Endothelial cell of umbilical vein (primary cell): ENCODE measurements around the gene CREB3L2. TPM values are rescaled to one million over a fixed set of nuclear protein-coding genes. Genes with fewer than 3 reads are reported as not detected.
"Not testable (repeated sequence)": the region's sequence is repeated elsewhere in the genome, so short reads cannot be mapped to it uniquely, and the experiment has no call there.

Source experiments
- BruUV-seq: library from RNA; stranded (reverse); fragments of 400-500 nt; replicated peaks from 2 replicates; lab custom pipeline; 2021; lab: Mats Ljungman, UMichigan
- CTCF ChIA-PET: fragments of 300-600, 350-600 bp; sonication (Branson Sonifier 250); formaldehyde crosslinking; loops from one replicate; lab custom pipeline; 2021; ENCODE audit warnings: antibody characterized with exemption, inconsistent platforms; lab: Charles Lee
- POLR2A ChIA-PET: fragments of 300-600, 350-600 bp; sonication (Branson Sonifier 250); formaldehyde crosslinking; loops from one replicate; lab custom pipeline; 2021; ENCODE audit warnings: antibody characterized with exemption, inconsistent platforms; lab: Charles Lee
- DNase-seq: peaks from one replicate; pipeline ENCODE4 v3.0.0-alpha.2; 2011; ENCODE audit warnings: low read depth, low spot score
- FAIRE-seq: peaks from 2 replicates; lab custom pipeline; 2011; peaks lifted over from hg19 to GRCh38; lab: Jason Lieb, UNC
- H2AFZ ChIP-seq: 2 replicates; pipeline ENCODE4 v1.6.0; 2012; ENCODE audit warnings: low read depth, low read length, control low read depth, inconsistent platforms
- H3K27ac ChIP-seq: 2 replicates; pipeline ENCODE4 v1.5.1; 2011; ENCODE audit warnings: low read depth, mild to moderate bottlenecking, control low read depth, low read length, moderate library complexity; ENCODE audit not compliant: insufficient read depth
- H3K27me3 ChIP-seq, 2 experiments: 2 replicates each; pipeline versions ENCODE4 v1.6.0 to v1.6.1; 2011; ENCODE audit warnings: low read length in 2 of 2, mixed read lengths in 1 of 2; ENCODE audit not compliant: control insufficient read depth in 2 of 2, insufficient read depth in 2 of 2
- H3K36me3 ChIP-seq, 2 experiments: 2 replicates in 1 of 2; 3 replicates in 1 of 2; pipeline ENCODE4 v1.5.1; 2011; ENCODE audit warnings: low read length in 2 of 2, mild to moderate bottlenecking in 1 of 2, moderate library complexity in 1 of 2; ENCODE audit not compliant: control insufficient read depth in 2 of 2, insufficient read depth in 2 of 2; ENCODE audit errors: extremely low read depth in 1 of 2
- H3K4me1 ChIP-seq: 3 replicates; pipeline ENCODE4 v1.5.1; 2011; ENCODE audit warnings: mild to moderate bottlenecking, low read length; ENCODE audit not compliant: control insufficient read depth, insufficient read depth; ENCODE audit errors: extremely low read depth
- H3K4me2 ChIP-seq: 2 replicates; pipeline ENCODE4 v1.6.1; 2011; ENCODE audit warnings: low read length, control low read depth, mixed read lengths; ENCODE audit not compliant: insufficient read depth
- H3K4me3 ChIP-seq, 3 experiments: fragments of 200-600 bp in 1 of 3; sonication (generic), shearing (Covaris generic) in 1 of 3; replicated peaks in 1 of 3; 2 replicates each; pipeline ENCODE4 v1.5.1; 2011 to 2016; ENCODE audit warnings: control low read depth in 3 of 3, low read length in 3 of 3, mild to moderate bottlenecking in 2 of 3, inconsistent platforms in 1 of 3, low read depth in 1 of 3, moderate library complexity in 1 of 3; ENCODE audit not compliant: insufficient read depth in 1 of 3
- H3K79me2 ChIP-seq: 2 replicates; pipeline ENCODE4 v1.6.0; 2012; ENCODE audit warnings: low read length, inconsistent platforms; ENCODE audit not compliant: control insufficient read depth, insufficient read depth
- H3K9ac ChIP-seq: replicated peaks from 2 replicates; pipeline ENCODE3; 2011; ENCODE audit warnings: low read length, control low read depth; ENCODE audit not compliant: insufficient read depth; ENCODE audit errors: extremely low read depth
- H3K9me1 ChIP-seq: replicated peaks from 3 replicates; pipeline ENCODE4 v1.6.0; 2011; ENCODE audit warnings: mild to moderate bottlenecking, low read length; ENCODE audit not compliant: control insufficient read depth, insufficient read depth; ENCODE audit errors: extremely low read depth
- H3K9me3 ChIP-seq: replicated peaks from 2 replicates; pipeline ENCODE4 v1.5.1; 2012; ENCODE audit warnings: low read length, inconsistent platforms; ENCODE audit not compliant: control insufficient read depth, insufficient read depth
- H4K20me1 ChIP-seq: replicated peaks from 2 replicates; pipeline ENCODE3; 2011; ENCODE audit warnings: mild to moderate bottlenecking, low read length; ENCODE audit not compliant: control insufficient read depth, insufficient read depth; ENCODE audit errors: extremely low read depth
- EZH2 ChIP-seq: IDR thresholded peaks from 2 replicates; pipeline ENCODE4 v1.6.1; 2012; ENCODE audit warnings: borderline replicate concordance, low read depth, mild to moderate bottlenecking, moderate library complexity, low read length, inconsistent platforms; ENCODE audit not compliant: severe bottlenecking
- GATA2 ChIP-seq: IDR thresholded peaks from 2 replicates; pipeline ENCODE4 v1.7.0; 2011; ENCODE audit warnings: low read depth, mild to moderate bottlenecking, moderate library complexity, mixed read lengths, low read length; ENCODE audit not compliant: insufficient read length, insufficient read depth
- dilution Hi-C: fragments of 300-500 bp; cut with MboI; formaldehyde crosslinking; loops from one replicate; pipeline ENCODE4 v1.15.0; 2019; ENCODE audit warnings: low sequenced_read_pairs; ENCODE audit not compliant: extremely low pct_ligation_motif_present
- intact Hi-C: fragments of 100-400 bp; cut with micrococcal nuclease; formaldehyde crosslinking; loops from one replicate; pipeline ENCODE4 v1.10.0; 2022
- polyA plus RNA-seq, 4 experiments: library from polyadenylated mRNA; depleted of rRNA in 3 of 4; stranded (reverse) in 3 of 4; unstranded in 1 of 4; fragments of >200 nt; gene quantifications; 2 replicates each; pipeline versions ENCODE4 v1.2.1 to v1.2.3, GENCODE V29; 2011 to 2012; ENCODE audit warnings: missing spikeins in 1 of 4
- total RNA-seq: library from RNA; stranded (reverse); gene quantifications from 2 replicates; pipeline ENCODE4 v1.2.3, GENCODE V29; 2021

CREB3L2 gene
- total and polyA plus RNA-seq, 2 donors (not counting 3 experiments of a cell fraction or from before 2014, with no cell fraction given), result 32.1 to 93.4 TPM

GRCh38 chr7:137983323-137984008 lies 18.4 kb downstream of the CREB3L2 start:
- BruUV-seq, result no TSS peak
- dilution Hi-C loops, result no loop called here
- no peak for TF ChIP-seq EZH2
- TF ChIP-seq GATA2, result no peak
- no peaks in the 10 kb centered on the region for H3K9me3 ChIP-seq
- ChIA-PET CTCF (interaction anchor here (1.0 to 1.9 kb wide), 5 partner anchors 9 to 26 kb away, joined by 3 to 6 read pairs (median 4); no protein-coding TSS in a partner anchor), POLR2A (no interaction called here)
- intact Hi-C loops, result no loop called here
- no peaks in the 10 kb centered on the region for H3K27me3 ChIP-seq
- H2AFZ ChIP-seq, result no peak overlapping the region
- FAIRE-seq (peak; percentile 78), DNase-seq (peak; percentile 72)
- no peaks in the 10 kb centered on the region for H3K36me3 ChIP-seq
- H3K4me1 ChIP-seq, result peaks cover 68% of the 10 kb centered on the region
- H4K20me1 ChIP-seq, result no peaks in the 10 kb centered on the region
- H3K79me2 ChIP-seq, result peaks cover 83% of the 10 kb centered on the region
- no peaks in the 10 kb centered on the region for H3K9me1 ChIP-seq
- no peak overlapping the region for H3K4me2 ChIP-seq
- no peak overlapping the region for H3K4me3 ChIP-seq
- no peak overlapping the region for H3K27ac ChIP-seq
- no peak overlapping the region for H3K9ac ChIP-seq

DNA sequence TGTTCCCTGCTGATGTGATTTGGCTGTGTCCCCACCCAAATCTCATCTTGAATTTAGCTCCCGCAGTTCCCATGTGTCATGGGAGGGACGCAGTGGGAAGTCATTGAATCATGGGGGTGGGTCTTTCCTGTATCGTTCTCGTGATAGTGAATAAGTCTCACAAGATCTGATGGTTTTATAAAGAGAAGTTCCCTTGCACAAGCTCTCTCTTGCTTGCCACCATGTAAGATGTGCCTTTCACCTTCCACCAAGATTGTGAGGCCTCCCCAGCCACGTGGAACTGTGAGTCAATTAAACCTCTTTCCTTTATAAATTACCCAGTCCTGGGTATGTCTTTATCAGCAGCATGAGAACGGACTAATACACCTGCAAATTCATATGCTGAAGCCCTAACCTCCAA lies 19.5 kb downstream of the CREB3L2 start:
- H3K4me2 ChIP-seq, H3K4me3 ChIP-seq, FAIRE-seq, DNase-seq, H3K27me3 ChIP-seq, H3K36me3 ChIP-seq, H2AFZ ChIP-seq, POLR2A ChIA-PET, H3K27ac ChIP-seq, BruUV-seq, dilution Hi-C loops, H3K9ac ChIP-seq, H3K9me3 ChIP-seq, H4K20me1 ChIP-seq, H3K9me1 ChIP-seq, intact Hi-C loops: not testable (repeated sequence)
- CTCF ChIA-PET, result interaction anchor here (1.8 kb wide), 1 partner anchor 27 kb away, joined by 7 read pairs; no protein-coding TSS in a partner anchor
- H3K79me2 ChIP-seq, result peaks cover 78% of the 10 kb centered on the region
- peaks cover 68% of the 10 kb centered on the region for H3K4me1 ChIP-seq
